SK-N-SH (cell line): Measurements from ENCODE around the gene MAPK12.

Source experiments
- CHD2 ChIP-seq: fragments of 150-350 bp; IDR thresholded peaks from 2 replicates; pipeline ENCODE4 v1.6.1; 2018; ENCODE audit warnings: low read length; ENCODE audit not compliant: partially characterized antibody
- CTCF ChIP-seq: fragments of 200-600 bp; sonication (generic); IDR thresholded peaks from 2 replicates; pipeline ENCODE4 v1.6.1; 2017; ENCODE audit warnings: antibody characterized with exemption, mild to moderate bottlenecking, moderate library complexity
- EP300 ChIP-seq, 2 experiments: IDR thresholded peaks; 2 replicates each; pipeline versions ENCODE4 v1.4.0 to v1.6.1; 2012; ENCODE audit warnings: borderline replicate concordance in 1 of 2, low read depth in 1 of 2, low read length in 1 of 2
- FOXJ3 ChIP-seq: sonication (generic); formaldehyde crosslinking; IDR thresholded peaks from 2 replicates; pipeline ENCODE4 v1.5.1; 2020; ENCODE audit warnings: mild to moderate bottlenecking, missing genetic modification reagents
- FOXM1 ChIP-seq: IDR thresholded peaks from 2 replicates; pipeline ENCODE4 v1.4.0; 2012; ENCODE audit warnings: low read depth, mild to moderate bottlenecking
- IRF3 ChIP-seq: fragments of 150-350 bp; IDR thresholded peaks from 2 replicates; pipeline ENCODE4 v1.6.1; 2016; ENCODE audit warnings: mild to moderate bottlenecking, low read depth, low read length
- MAX ChIP-seq: IDR thresholded peaks from 2 replicates; pipeline ENCODE4 v1.4.0; 2012; ENCODE audit warnings: low read depth
- NRF1 ChIP-seq: IDR thresholded peaks from 2 replicates; pipeline ENCODE4 v1.6.1; 2012; ENCODE audit warnings: low read depth, mild to moderate bottlenecking, low read length
- POLR2AphosphoS5 ChIP-seq: IDR thresholded peaks from 2 replicates; pipeline ENCODE4 v1.6.1; 2012; ENCODE audit warnings: low read depth, low read length
- RAD21 ChIP-seq: IDR thresholded peaks from 2 replicates; pipeline ENCODE4 v1.6.1; 2012; ENCODE audit warnings: mild to moderate bottlenecking, low read length
- RCOR1 ChIP-seq: fragments of 150-350 bp; IDR thresholded peaks from 2 replicates; pipeline ENCODE4 v1.6.1; 2017; ENCODE audit warnings: antibody characterized with exemption, low read length
- RXRA ChIP-seq: IDR thresholded peaks from 2 replicates; pipeline ENCODE4 v1.4.0; 2012; ENCODE audit warnings: low read depth, mild to moderate bottlenecking, borderline replicate concordance
- TAF1 ChIP-seq: IDR thresholded peaks from 2 replicates; pipeline ENCODE4 v1.6.1; 2012; ENCODE audit warnings: low read depth, mild to moderate bottlenecking, low read length, moderate library complexity, borderline replicate concordance
- ZBTB33 ChIP-seq: IDR thresholded peaks from 2 replicates; pipeline ENCODE4 v1.4.0; 2012; ENCODE audit warnings: low read depth, borderline replicate concordance

GRCh38 chr22:50274311-50274710 lies 12.8 kb upstream of the MAPK12 start:
- peak; percentile 39 for TF ChIP-seq CTCF
- peak; percentile 42 for TF ChIP-seq RAD21
- TF ChIP-seq EP300 (IDR thresholded peaks at IDR 0.05; ENCODE audit: borderline replicate concordance in 1 of 2, low read depth in 1 of 2, low read length in 1 of 2): no peak
- TF ChIP-seq RCOR1: no peak
- TF ChIP-seq MAX: no peak
- TF ChIP-seq FOXM1: no peak
- TF ChIP-seq TAF1: no peak
- TF ChIP-seq ZBTB33: no peak
- TF ChIP-seq NRF1: no peak; the same call in 1 of the 2 replicates
- no peak for TF ChIP-seq CHD2
- no peak for TF ChIP-seq RXRA
- no peak for TF ChIP-seq FOXJ3 (CRISPR knock-in tag)
- TF ChIP-seq POLR2AphosphoS5: no peak
- no peak for TF ChIP-seq IRF3
